IMR-90 (cell line): Measurements from ENCODE around the gene GPR153. TPM values are rescaled to one million over a fixed set of nuclear protein-coding genes. Genes with fewer than 3 reads are reported as not detected.

Source experiments
- CHD1 ChIP-seq: IDR thresholded peaks from 2 replicates; pipeline ENCODE4 v1.6.1; 2012; ENCODE audit warnings: low read depth, low read length, improper control_type of control experiment
- CTCF ChIP-seq: conservative IDR thresholded peaks from 2 replicates; pipeline ENCODE4 v1.5.1; 2012; ENCODE audit warnings: mild to moderate bottlenecking, low read depth, low read length, improper control_type of control experiment
- RCOR1 ChIP-seq: IDR thresholded peaks from 2 replicates; pipeline ENCODE4 v1.6.1; 2012; ENCODE audit warnings: mild to moderate bottlenecking, low read length, improper control_type of control experiment; ENCODE audit not compliant: insufficient replicate concordance
- polyA plus RNA-seq, 3 experiments: library from polyadenylated mRNA; depleted of rRNA; stranded (reverse); fragments of >200 nt; gene quantifications; 2 replicates each; pipeline ENCODE4 v1.2.3, GENCODE V29; 2012; ENCODE audit warnings: low replicate concordance in 1 of 3
- total RNA-seq: library from RNA; depleted of rRNA; stranded (reverse); fragments of >200 nt; gene quantifications from 2 replicates; pipeline ENCODE4 v1.2.3, GENCODE V29; 2012

GPR153 gene
- total and polyA plus RNA-seq, 2 of the 4 experiments (the other 2 are of a cell fraction), result 1.8 to 5.2 TPM

GRCh38 chr1:6241107-6241886, 19.6 kb downstream of the GPR153 start (continued):
- no peak for TF ChIP-seq CTCF
- no peak for TF ChIP-seq RCOR1
- no peak for TF ChIP-seq CHD1
